HepG2 (cell line): ENCODE data around the gene SF3B5. TPM values are rescaled to one million over a fixed set of nuclear protein-coding genes. Genes with fewer than 3 reads are reported as not detected.
A peak's percentile ranks its signal among the peaks of the same experiment; 100 is the strongest.

ENCODE experiments used
- AFF4 ChIP-seq: sonication (generic); formaldehyde crosslinking; IDR thresholded peaks from 2 replicates; pipeline ENCODE4 v1.4.0; 2020; ENCODE audit warnings: missing genetic modification reagents
- HDAC1 ChIP-seq: sonication (generic); formaldehyde crosslinking; IDR thresholded peaks from 2 replicates; pipeline ENCODE4 v1.5.1; 2020; ENCODE audit warnings: mild to moderate bottlenecking, missing genetic modification reagents
- MED8 ChIP-seq: sonication (generic); formaldehyde crosslinking; IDR thresholded peaks from 2 replicates; pipeline ENCODE4 v1.8.1; 2023; ENCODE audit warnings: mild to moderate bottlenecking, missing genetic modification reagents; ENCODE audit not compliant: insufficient replicate concordance
- ZNF260 ChIP-seq: sonication (generic); formaldehyde crosslinking; IDR thresholded peaks from 2 replicates; pipeline ENCODE4 v1.4.0; 2020; ENCODE audit warnings: missing genetic modification reagents, low read depth, mild to moderate bottlenecking, borderline replicate concordance
- ZNF567 ChIP-seq: sonication (generic); formaldehyde crosslinking; IDR thresholded peaks from 2 replicates; pipeline ENCODE4 v1.8.1; 2023; ENCODE audit warnings: mild to moderate bottlenecking, missing genetic modification reagents, borderline replicate concordance
- ZUFSP ChIP-seq: sonication (generic); formaldehyde crosslinking; IDR thresholded peaks from 2 replicates; pipeline ENCODE4 v1.9.0; 2021; ENCODE audit warnings: missing genetic modification reagents, mild to moderate bottlenecking, borderline replicate concordance
- polyA plus RNA-seq, 8 experiments: library from polyadenylated mRNA; depleted of rRNA in 3 of 8; stranded (reverse) in 7 of 8; unstranded in 1 of 8; fragments of >200 nt; fragmentation: Illumina TruSeq in 4 of 8; extraction: Trizol in 4 of 8; gene quantifications; 2 replicates each; pipeline versions ENCODE4 v1.2.1 to v1.2.3, GENCODE V29; 2011 to 2016; ENCODE audit warnings: low read depth in 4 of 8, missing spikeins in 1 of 8, mixed read lengths in 1 of 8; ENCODE audit not compliant: insufficient read depth in 1 of 8
- total RNA-seq, 5 experiments: library from RNA; depleted of rRNA; stranded (reverse); fragments of >200 nt; fragmentation: Illumina TruSeq; extraction: Trizol; gene quantifications; 2 replicates each; pipeline ENCODE4 v1.2.3, GENCODE V29; 2016; ENCODE audit warnings: low read depth in 1 of 5

SF3B5 gene
- total and polyA plus RNA-seq, 2 of the 13 experiments (the other 11 are each of a cell fraction or from before 2014, with no cell fraction given): 263 to 292 TPM

- TF ChIP-seq AFF4: peak; percentile 84; the same call in 1 of the 2 replicates
- TF ChIP-seq HDAC1 (CRISPR knock-in tag): peak; percentile 99
- peak; percentile 42 for TF ChIP-seq ZNF567 (CRISPR knock-in tag)
- TF ChIP-seq MED8 (CRISPR knock-in tag): no peak
- TF ChIP-seq ZUFSP (CRISPR knock-in tag): no peak
- no peak for TF ChIP-seq ZNF260 (CRISPR knock-in tag)
Measured at GRCh38 chr6:144095134-144096002, at the start of gene SF3B5 (continued).
